ENCODE data around the gene CISH. TPM values are rescaled to one million over a fixed set of nuclear protein-coding genes. Genes with fewer than 3 reads are reported as not detected.

The CISH gene
- total and polyA plus RNA-seq, 7 experiments from 2014 or later = 10.9 to 486 (median 47.5) TPM

GRCh38 chr3:50606596-50606995 is 5.0 kb downstream of the CISH start:
- H3K9me3 Mint-ChIP-seq = no peaks in the 10 kb centered on the region
- Histone ChIP-seq H3K36me3 (ENCODE audit: control insufficient read depth in 2 of 3, insufficient read depth in 3 of 3, low read length in 3 of 3) (peaks cover 18 to 75% (median 25%) of the 10 kb centered on the region in 3 experiments), H3K4me3 (ENCODE audit: low read length) (peak overlapping the region; percentile 93), H3K4me1 (ENCODE audit: control insufficient read depth in 2 of 2, insufficient read depth in 2 of 2, low read length in 2 of 2) (peaks cover 71 to 76% of the 10 kb centered on the region in 2 donors), H3K9me3 (ENCODE audit: control insufficient read depth in 2 of 3, low read length in 3 of 3) (no peaks in the 10 kb centered on the region), H3K27ac (ENCODE audit: low read depth, low read length) (peak overlapping the region; percentile 93), H3K27me3 (ENCODE audit: control insufficient read depth in 2 of 2, insufficient read depth in 2 of 2, low read length in 2 of 2) (no peaks in the 10 kb centered on the region)
- POLR2A ChIA-PET = interaction anchor here (1.4 to 25.1 kb wide), 3 partner anchors 16 to 269 kb away, joined by 4 to 730 read pairs (median 410); partner anchors contain the start of genes C3orf18 and HEMK1
- DNase-seq = peak in 3 of 9 donors; percentile 40 to 42 (median 41)
- peak overlapping the region; percentile 83 to 98 (median 92) for H3K4me3 Mint-ChIP-seq
- peak; percentile 34 for ATAC-seq
- intact Hi-C loops (cut with micrococcal nuclease) = no loop called here
- peaks cover 60 to 93% (median 78%) of the 10 kb centered on the region in 7 donors for H3K4me1 Mint-ChIP-seq
- peaks cover 31 to 78% (median 36%) of the 10 kb centered on the region in 5 donors for H3K36me3 Mint-ChIP-seq
- CTCF ChIA-PET = interaction anchor here (1.9 to 13.9 kb wide), 4 partner anchors 8 to 32 kb away, joined by 6 to 578 read pairs (median 142); partner anchors contain the start of genes C3orf18 and HEMK1
- H3K27ac Mint-ChIP-seq = peak overlapping the region; percentile 40 to 96 (median 94)
- H3K27me3 Mint-ChIP-seq = no peaks in the 10 kb centered on the region

GRCh38 chr3:50605901-50606326 is 5.7 kb downstream of the CISH start:
- ChIA-PET CTCF (interaction anchor here (3.6 to 13.9 kb wide), 3 partner anchors 9 to 32 kb away, joined by 16 to 578 read pairs (median 268); partner anchors contain the start of genes C3orf18 and HEMK1), POLR2A (interaction anchor here (1.4 to 25.1 kb wide), 3 partner anchors 16 to 269 kb away, joined by 4 to 730 read pairs (median 410); partner anchors contain the start of genes C3orf18 and HEMK1)
- H3K4me3 Mint-ChIP-seq = peak overlapping the region; percentile 83 to 98 (median 92)
- no peaks in the 10 kb centered on the region for H3K27me3 Mint-ChIP-seq
- H3K27ac Mint-ChIP-seq = peak overlapping the region; percentile 78 to 96 (median 94)
- Histone ChIP-seq H3K4me1 (ENCODE audit: control insufficient read depth in 2 of 2, insufficient read depth in 2 of 2, low read length in 2 of 2) (peaks cover 78 to 83% of the 10 kb centered on the region in 2 donors), H3K36me3 (ENCODE audit: control insufficient read depth in 2 of 3, insufficient read depth in 3 of 3, low read length in 3 of 3) (peaks cover 18 to 74% (median 25%) of the 10 kb centered on the region in 3 experiments), H3K9me3 (ENCODE audit: control insufficient read depth in 2 of 3, low read length in 3 of 3) (no peaks in the 10 kb centered on the region), H3K27me3 (ENCODE audit: control insufficient read depth in 2 of 2, insufficient read depth in 2 of 2, low read length in 2 of 2) (no peaks in the 10 kb centered on the region), H3K27ac (ENCODE audit: low read depth, low read length) (peak overlapping the region; percentile 93), H3K4me3 (ENCODE audit: low read length) (peak overlapping the region; percentile 93)
- H3K9me3 Mint-ChIP-seq = no peaks in the 10 kb centered on the region
- intact Hi-C loops (cut with micrococcal nuclease) = no loop called here
- ATAC-seq (no peak), DNase-seq (no peak)
- peaks cover 67 to 99% (median 83%) of the 10 kb centered on the region in 7 donors for H3K4me1 Mint-ChIP-seq
- peaks cover 31 to 75% (median 36%) of the 10 kb centered on the region in 5 donors for H3K36me3 Mint-ChIP-seq

- Mint-ChIP-seq H3K4me3 (peak overlapping the region; percentile 83 to 98 (median 92)), H3K36me3 (peaks cover 27 to 71% (median 31%) of the 10 kb centered on the region in 5 donors), H3K27me3 (no peaks in the 10 kb centered on the region), H3K4me1 (peaks cover 77 to 100% (median 92%) of the 10 kb centered on the region in 7 donors), H3K9me3 (no peaks in the 10 kb centered on the region), H3K27ac (peak overlapping the region; percentile 89 to 97 (median 94))
- no peaks in the 10 kb centered on the region for H3K9me3 ChIP-seq (ENCODE audit: control insufficient read depth in 2 of 3, low read length in 3 of 3)
- peak overlapping the region; percentile 93 for H3K4me3 ChIP-seq (ENCODE audit: low read length)
- intact Hi-C loops (cut with micrococcal nuclease) = no loop called here
- peaks cover 88 to 89% of the 10 kb centered on the region in 2 donors for H3K4me1 ChIP-seq (ENCODE audit: control insufficient read depth in 2 of 2, insufficient read depth in 2 of 2, low read length in 2 of 2)
- peak overlapping the region; percentile 93 for H3K27ac ChIP-seq (ENCODE audit: low read depth, low read length)
- POLR2A ChIA-PET = interaction anchor here (1.4 to 25.1 kb wide), 4 partner anchors 14 to 268 kb away, joined by 4 to 730 read pairs (median 207); partner anchors contain the start of genes C3orf18 and HEMK1
- no peaks in the 10 kb centered on the region for H3K27me3 ChIP-seq (ENCODE audit: control insufficient read depth in 2 of 2, insufficient read depth in 2 of 2, low read length in 2 of 2)
- CTCF ChIA-PET = interaction anchor here (3.6 to 13.9 kb wide), 3 partner anchors 10 to 31 kb away, joined by 16 to 578 read pairs (median 268); partner anchors contain the start of genes C3orf18 and HEMK1
- DNase-seq (no peak), ATAC-seq (peak; percentile 4)
- H3K36me3 ChIP-seq (ENCODE audit: control insufficient read depth in 2 of 3, insufficient read depth in 3 of 3, low read length in 3 of 3) = peaks cover 18 to 64% (median 20%) of the 10 kb centered on the region in 3 experiments
These were observed 6.7 kb downstream of the CISH start for GRCh38 chr3:50604628-50605588.

GRCh38 chr3:50604110-50604621 is 7.4 kb downstream of the CISH start:
- H3K4me1 ChIP-seq (ENCODE audit: control insufficient read depth in 2 of 2, insufficient read depth in 2 of 2, low read length in 2 of 2) = peaks cover 89 to 94% of the 10 kb centered on the region in 2 donors
- peaks cover 16 to 60% (median 18%) of the 10 kb centered on the region in 3 experiments for H3K36me3 ChIP-seq (ENCODE audit: control insufficient read depth in 2 of 3, insufficient read depth in 3 of 3, low read length in 3 of 3)
- Mint-ChIP-seq H3K4me3 (peak overlapping the region in 9 of 10 donors; percentile 11 to 98 (median 87)), H3K9me3 (no peaks in the 10 kb centered on the region), H3K27me3 (no peaks in the 10 kb centered on the region), H3K4me1 (peaks cover 79 to 100% (median 87%) of the 10 kb centered on the region in 7 donors), H3K36me3 (peaks cover 21 to 69% (median 29%) of the 10 kb centered on the region in 5 donors), H3K27ac (peak overlapping the region; percentile 89 to 97 (median 94))
- intact Hi-C loops (cut with micrococcal nuclease) = no loop called here
- no peaks in the 10 kb centered on the region for H3K27me3 ChIP-seq (ENCODE audit: control insufficient read depth in 2 of 2, insufficient read depth in 2 of 2, low read length in 2 of 2)
- no peaks in the 10 kb centered on the region for H3K9me3 ChIP-seq (ENCODE audit: control insufficient read depth in 2 of 3, low read length in 3 of 3)
- DNase-seq (no peak), ATAC-seq (no peak)
- POLR2A ChIA-PET = interaction anchor here (1.8 to 25.1 kb wide), 3 partner anchors 14 to 31 kb away, joined by 4 to 730 read pairs (median 410); partner anchors contain the start of genes C3orf18 and HEMK1
- no peak overlapping the region for H3K4me3 ChIP-seq (ENCODE audit: low read length)
- CTCF ChIA-PET = interaction anchor here (2.3 to 13.9 kb wide), 3 partner anchors 11 to 30 kb away, joined by 8 to 578 read pairs (median 16); partner anchors contain the start of genes C3orf18 and HEMK1
- peak overlapping the region; percentile 93 for H3K27ac ChIP-seq (ENCODE audit: low read depth, low read length)

GRCh38 chr3:50603261-50604109 is 8.1 kb downstream of the CISH start:
- H3K4me3 ChIP-seq (ENCODE audit: low read length) = no peak overlapping the region
- no peak for DNase-seq
- Mint-ChIP-seq H3K4me1 (peaks cover 74 to 99% (median 89%) of the 10 kb centered on the region in 7 donors), H3K27ac (peak overlapping the region; percentile 89 to 97 (median 94)), H3K9me3 (no peaks in the 10 kb centered on the region), H3K27me3 (no peaks in the 10 kb centered on the region), H3K4me3 (peak overlapping the region in 9 of 10 donors; percentile 1 to 98 (median 87)), H3K36me3 (peaks cover 14 to 66% (median 25%) of the 10 kb centered on the region in 5 donors)
- intact Hi-C loops (cut with micrococcal nuclease) = no loop called here
- peaks cover 15 to 53% (median 18%) of the 10 kb centered on the region in 3 experiments for H3K36me3 ChIP-seq (ENCODE audit: control insufficient read depth in 2 of 3, insufficient read depth in 3 of 3, low read length in 3 of 3)
- H3K27me3 ChIP-seq (ENCODE audit: control insufficient read depth in 2 of 2, insufficient read depth in 2 of 2, low read length in 2 of 2) = no peaks in the 10 kb centered on the region
- CTCF ChIA-PET = interaction anchor here (2.3 to 13.9 kb wide), 7 partner anchors 10 to 32 kb away, joined by 8 to 578 read pairs (median 16); partner anchors contain the start of genes C3orf18 and HEMK1
- H3K9me3 ChIP-seq (ENCODE audit: control insufficient read depth in 2 of 3, low read length in 3 of 3) = no peaks in the 10 kb centered on the region
- ATAC-seq = no peak
- POLR2A ChIA-PET = interaction anchor here (1.8 to 25.1 kb wide), 4 partner anchors 8 to 30 kb away, joined by 4 to 730 read pairs (median 256); partner anchors contain the start of genes C3orf18, CISH and HEMK1
- peaks cover 88 to 91% of the 10 kb centered on the region in 2 donors for H3K4me1 ChIP-seq (ENCODE audit: control insufficient read depth in 2 of 2, insufficient read depth in 2 of 2, low read length in 2 of 2)
- peak overlapping the region; percentile 93 for H3K27ac ChIP-seq (ENCODE audit: low read depth, low read length)

Data from naive thymus-derived CD4-positive, alpha-beta T cell (primary cell).